NCI-H2171 (cell line): ENCODE data around the gene PEX5L.

Experiments used
- DNase-seq: peaks from one replicate; lab custom pipeline; 2025; lab: John Stamatoyannopoulos, UW

The PEX5L gene

GRCh38 chr3:179896507-179896906 lies 140.2 kb downstream of the PEX5L start:
- DNase-seq: no peak

DNA sequence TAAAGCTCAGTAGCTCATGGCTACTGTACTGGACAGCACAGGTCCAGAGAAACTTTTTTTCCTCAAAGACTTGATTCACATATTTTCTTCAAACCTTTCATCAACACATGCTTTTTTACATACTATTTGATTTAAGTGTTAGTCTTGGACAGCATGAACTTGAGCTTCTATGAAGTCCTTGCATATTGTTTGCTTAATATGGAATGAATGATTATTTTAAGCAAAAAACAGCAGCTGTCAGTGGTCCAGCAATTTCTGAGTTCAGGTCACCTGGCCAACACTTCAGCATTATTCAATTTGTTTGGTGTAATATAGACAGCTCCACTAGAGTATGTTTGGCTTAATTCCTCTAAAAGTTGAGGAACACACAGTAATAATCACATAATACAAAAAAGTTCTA lies 141.4 kb downstream of the PEX5L start:
- no peak for DNase-seq

GRCh38 chr3:179887295-179887943 lies 149.3 kb downstream of the PEX5L start:
- no peak for DNase-seq

DNA sequence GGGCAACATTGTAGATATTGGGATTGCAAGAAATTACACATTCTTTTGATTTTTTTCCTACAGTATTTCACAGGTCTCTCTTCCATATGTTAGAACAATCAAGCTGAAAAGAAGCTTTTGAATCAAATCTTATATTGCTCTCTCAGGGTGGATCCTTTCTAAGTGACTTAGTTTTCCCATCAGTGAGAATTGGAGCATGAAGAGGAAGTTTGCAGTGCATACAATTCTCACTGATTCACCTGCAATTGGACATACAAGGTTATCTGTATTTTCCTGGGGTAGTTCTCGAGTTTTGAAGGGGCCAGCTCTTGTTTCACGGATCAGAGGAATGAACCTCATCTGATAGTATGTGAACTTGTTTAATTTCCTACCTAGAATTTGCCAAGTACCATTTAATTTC lies 150.8 kb downstream of the PEX5L start:
- no peak for DNase-seq

GRCh38 chr3:179884136-179884535 lies 152.6 kb downstream of the PEX5L start:
- DNase-seq: no peak

- no peak for DNase-seq
These were observed 154.4 kb downstream of the PEX5L start for GRCh38 chr3:179882292-179882691.

- DNase-seq: no peak
These were observed 154.9 kb downstream of the PEX5L start for GRCh38 chr3:179881791-179882190.

DNA sequence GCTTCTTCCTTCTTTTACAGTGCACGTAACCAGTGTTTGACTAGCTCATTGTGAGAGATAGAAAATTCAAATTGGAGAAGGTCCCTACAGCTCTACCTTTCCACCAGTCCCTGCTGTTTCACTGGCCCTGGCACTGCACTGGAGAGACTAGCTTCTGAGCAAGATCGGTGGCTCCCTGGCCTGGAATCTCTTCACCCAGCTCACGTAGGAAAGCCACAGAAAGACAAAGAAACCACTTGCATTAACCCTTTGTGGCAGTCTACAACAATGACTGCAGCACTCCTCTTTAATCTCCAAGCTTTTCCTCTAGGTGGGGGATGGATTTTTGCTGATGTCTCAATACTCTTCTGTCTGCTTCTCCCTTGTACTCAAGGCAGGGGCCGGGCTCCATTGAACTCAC lies 155.9 kb downstream of the PEX5L start:
- DNase-seq: no peak

DNA sequence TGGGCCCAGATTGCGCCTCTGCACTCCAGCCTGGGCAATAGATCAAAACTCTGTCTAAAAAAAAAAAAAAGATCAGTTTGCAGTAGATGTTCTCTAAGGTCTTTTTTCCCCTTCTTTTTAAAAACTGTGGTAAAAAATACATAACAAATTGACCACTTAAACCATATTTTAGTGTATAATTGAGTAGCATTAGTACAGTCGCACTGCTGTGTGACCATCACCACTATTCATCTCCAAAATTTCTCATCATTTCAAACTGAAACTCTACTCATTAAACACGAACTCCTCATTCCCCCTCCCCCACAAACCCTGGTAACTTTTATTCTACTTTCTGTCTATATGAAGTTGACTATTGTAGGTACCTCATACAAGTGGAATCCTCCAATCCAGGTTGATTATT lies 160.3 kb downstream of the PEX5L start:
- DNase-seq: no peak

DNA sequence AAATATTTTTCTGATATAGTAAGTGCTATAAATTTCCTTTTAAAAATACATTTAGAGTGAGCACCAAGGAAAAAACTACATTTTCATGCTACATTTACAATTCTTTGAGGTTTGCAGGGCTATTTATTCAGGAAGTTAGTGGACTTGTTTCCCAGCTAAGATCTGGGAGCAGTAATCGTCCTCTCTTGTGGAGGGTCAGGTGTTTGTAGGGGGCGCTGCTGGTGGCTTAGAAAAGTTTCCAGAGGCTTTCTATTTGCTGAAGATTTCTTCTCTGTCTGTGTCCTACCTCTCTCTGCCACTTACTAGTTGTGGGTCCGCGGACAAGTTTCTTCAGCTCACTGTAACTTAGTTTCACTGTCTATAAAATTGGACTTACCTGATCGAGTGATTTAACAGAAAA lies 163.9 kb downstream of the PEX5L start:
- DNase-seq: no peak

DNA sequence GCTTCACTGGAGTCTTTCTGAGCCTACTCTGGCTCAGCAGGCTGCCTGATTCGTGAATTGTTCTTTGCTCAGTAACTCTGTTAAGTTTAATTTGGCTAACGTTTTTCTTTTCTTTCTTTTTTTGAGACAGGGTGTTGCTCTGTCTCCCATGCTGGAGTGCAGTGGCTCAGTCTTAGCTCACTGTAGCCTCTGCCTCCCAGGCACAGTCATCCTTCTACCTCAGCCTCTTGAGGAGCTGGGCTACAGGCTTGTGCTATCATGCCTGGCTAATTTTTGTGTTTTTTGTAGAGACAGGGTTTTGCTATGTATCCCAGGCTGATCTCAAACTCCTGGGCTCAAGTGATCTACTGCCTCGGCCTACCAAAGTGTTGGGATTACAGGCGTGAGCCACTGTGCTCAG lies 165.0 kb downstream of the PEX5L start:
- DNase-seq: no peak

DNA sequence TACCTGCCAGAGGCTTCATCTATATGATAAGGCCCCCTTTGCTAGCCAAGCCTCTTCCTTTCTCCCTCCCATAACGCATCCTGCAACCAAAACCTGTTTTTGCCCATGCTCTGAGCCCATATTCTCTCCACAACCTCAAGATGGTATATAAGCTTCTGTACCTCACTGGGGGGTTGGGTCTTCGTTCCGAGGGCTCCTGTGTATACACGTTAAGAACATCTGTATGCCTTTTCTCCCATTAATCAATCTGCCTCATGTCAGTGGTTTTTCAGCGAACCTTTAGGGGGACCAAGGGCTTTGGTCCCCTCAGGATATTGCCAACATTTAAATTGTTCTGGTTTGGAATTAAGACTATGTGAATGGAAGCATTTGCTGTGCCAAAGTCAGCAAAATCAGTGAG lies 168.0 kb downstream of the PEX5L start:
- DNase-seq: no peak

DNA sequence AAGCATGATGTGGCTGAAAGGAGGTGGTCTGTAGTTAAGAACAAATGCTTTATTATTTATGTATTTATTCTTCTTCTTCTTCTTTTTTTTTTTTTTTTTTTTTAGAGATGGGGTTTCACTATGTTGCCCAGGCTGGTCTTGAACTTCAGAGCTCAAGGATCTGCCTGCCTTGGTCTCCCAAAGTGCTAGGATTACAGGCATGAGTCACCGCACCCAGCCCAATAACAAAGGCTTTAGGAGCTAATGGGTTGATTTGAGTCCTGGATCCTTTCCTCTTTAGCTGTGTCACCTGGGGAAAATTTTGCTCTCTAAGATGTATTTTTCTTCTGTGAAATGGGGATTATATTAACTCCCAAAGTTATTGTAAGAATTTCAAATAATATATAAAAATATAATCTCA lies 168.8 kb downstream of the PEX5L start:
- no peak for DNase-seq

GRCh38 chr3:179865861-179866505 lies 170.8 kb downstream of the PEX5L start:
- DNase-seq: no peak

DNA sequence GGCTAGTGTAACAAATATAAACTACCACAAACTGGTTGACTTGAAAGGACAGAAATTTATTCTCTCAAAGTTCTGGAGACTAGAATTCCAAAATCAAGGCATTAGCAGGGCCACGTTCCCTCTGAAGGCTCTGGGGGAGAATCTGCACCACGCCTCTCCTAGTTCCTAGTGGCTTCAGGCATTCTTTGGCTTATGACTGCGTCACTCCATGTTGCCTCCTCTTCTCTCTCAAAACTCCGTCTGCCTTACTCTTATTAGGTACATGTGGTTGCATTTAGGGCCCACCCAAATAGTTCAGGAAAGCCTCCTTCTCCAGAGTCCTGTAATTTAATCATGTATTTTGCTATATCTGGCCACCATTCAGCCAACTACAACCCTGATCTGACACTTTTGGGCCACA lies 174.8 kb downstream of the PEX5L start:
- no peak for DNase-seq

DNA sequence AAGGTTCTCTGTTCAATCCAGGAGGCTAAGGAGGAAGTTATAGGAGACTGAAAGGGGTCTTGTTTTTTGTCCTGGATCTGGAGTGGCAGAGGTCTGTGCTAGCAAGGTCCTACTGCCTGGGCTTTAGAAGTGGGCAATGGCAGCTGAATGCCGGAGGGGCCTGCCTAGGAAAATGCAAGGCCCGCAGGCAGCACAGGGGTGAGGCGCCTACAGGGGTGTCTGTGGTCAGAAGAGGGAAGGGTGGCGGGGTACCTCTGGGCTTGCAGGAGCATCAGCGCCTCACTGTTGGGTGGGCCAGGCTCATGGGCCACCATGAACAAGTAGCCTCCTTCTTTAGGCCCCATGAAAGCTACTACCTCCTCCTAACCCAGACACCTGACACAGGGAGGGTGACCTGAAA lies 175.4 kb downstream of the PEX5L start:
- DNase-seq: no peak

- DNase-seq: no peak
These were observed 176.2 kb downstream of the PEX5L start for GRCh38 chr3:179860275-179861107.

- DNase-seq: no peak
These were observed 183.6 kb downstream of the PEX5L start for GRCh38 chr3:179853176-179853575.

- DNase-seq: no peak
These were observed 184.4 kb downstream of the PEX5L start for GRCh38 chr3:179852142-179852905.

GRCh38 chr3:179848711-179849110 lies 188.0 kb downstream of the PEX5L start:
- no peak for DNase-seq

DNA sequence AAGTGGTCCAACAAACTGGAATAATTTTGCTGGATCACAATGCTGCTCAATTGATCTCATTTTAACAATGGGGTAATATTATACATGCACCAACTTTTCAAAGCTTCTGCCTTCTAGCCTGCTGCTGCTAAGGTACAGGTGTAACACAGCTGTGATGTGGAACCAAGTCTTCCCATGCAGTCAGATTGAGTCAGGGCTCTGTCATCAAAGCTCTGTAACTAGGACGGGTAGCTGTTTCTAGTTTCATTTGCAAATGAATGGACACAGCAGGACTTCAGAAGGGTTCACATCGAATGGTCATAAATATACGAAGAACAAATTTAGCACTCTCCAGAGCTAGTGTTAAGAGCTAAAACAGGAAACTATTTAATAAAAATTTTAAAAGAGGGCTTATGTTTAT lies 194.7 kb downstream of the PEX5L start:
- DNase-seq: no peak

DNA sequence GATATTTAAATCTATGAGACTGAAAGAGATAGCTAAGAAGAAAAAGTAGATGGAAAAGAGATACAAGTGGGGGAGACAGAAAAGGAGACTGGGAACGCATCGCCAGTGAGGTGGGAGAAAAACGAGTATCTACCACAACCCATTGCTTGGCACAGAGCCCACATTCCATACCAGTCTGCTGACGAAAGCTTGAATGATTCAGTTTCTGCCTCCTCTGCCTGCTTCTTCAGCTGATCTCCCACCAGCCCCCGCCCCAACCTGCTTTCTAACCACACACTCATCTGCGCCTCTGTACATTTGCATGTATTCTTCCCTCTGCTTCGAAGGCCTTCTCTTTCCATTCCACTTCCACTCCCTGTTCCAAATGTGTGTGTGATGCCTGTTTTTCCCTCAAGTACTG lies 195.8 kb downstream of the PEX5L start:
- DNase-seq: no peak

DNA sequence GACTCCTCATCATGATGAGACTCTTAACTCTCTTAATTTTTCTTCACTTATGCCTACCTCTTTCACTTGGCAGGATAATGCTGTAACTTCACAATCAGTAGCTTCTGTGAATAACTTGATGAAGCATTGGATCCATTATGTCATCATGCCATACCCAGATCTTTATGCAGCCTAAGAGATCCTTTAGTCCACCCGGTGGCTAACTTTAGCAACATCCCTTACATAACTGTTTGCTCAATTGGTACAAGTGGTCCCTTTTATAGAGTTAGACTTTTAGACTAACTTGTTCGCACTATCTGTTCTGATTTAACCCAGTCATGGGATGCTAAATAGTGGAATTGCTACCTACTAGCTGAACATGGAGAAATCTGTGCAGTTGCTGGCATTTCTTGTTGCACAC lies 199.4 kb downstream of the PEX5L start:
- DNase-seq: no peak
